IPS-15b (cell line): ENCODE results near the gene RHOB.

Source experiments
- H3K27me3 ChIP-seq: one replicate; pipeline ENCODE4 v1.6.1; 2013; ENCODE audit warnings: low read length; ENCODE audit not compliant: control insufficient read depth, insufficient read depth
- H3K36me3 ChIP-seq: one replicate; pipeline ENCODE4 v1.6.1; 2013; ENCODE audit warnings: low read length; ENCODE audit not compliant: control insufficient read depth, insufficient read depth
- H3K4me1 ChIP-seq: one replicate; pipeline ENCODE4 v1.6.1; 2013; ENCODE audit warnings: mild to moderate bottlenecking, low read length; ENCODE audit not compliant: control insufficient read depth, insufficient read depth
- H3K4me3 ChIP-seq: one replicate; pipeline ENCODE4 v1.5.1; 2013; ENCODE audit warnings: low read depth, low read length
- H3K9ac ChIP-seq: one replicate; pipeline ENCODE4 v1.6.1; 2013; ENCODE audit warnings: low read depth, mild to moderate bottlenecking, low read length
- H3K9me3 ChIP-seq: one replicate; pipeline ENCODE4 v1.6.1; 2013; ENCODE audit warnings: mild to moderate bottlenecking, low read length; ENCODE audit not compliant: control insufficient read depth, insufficient read depth

The RHOB gene

DNA sequence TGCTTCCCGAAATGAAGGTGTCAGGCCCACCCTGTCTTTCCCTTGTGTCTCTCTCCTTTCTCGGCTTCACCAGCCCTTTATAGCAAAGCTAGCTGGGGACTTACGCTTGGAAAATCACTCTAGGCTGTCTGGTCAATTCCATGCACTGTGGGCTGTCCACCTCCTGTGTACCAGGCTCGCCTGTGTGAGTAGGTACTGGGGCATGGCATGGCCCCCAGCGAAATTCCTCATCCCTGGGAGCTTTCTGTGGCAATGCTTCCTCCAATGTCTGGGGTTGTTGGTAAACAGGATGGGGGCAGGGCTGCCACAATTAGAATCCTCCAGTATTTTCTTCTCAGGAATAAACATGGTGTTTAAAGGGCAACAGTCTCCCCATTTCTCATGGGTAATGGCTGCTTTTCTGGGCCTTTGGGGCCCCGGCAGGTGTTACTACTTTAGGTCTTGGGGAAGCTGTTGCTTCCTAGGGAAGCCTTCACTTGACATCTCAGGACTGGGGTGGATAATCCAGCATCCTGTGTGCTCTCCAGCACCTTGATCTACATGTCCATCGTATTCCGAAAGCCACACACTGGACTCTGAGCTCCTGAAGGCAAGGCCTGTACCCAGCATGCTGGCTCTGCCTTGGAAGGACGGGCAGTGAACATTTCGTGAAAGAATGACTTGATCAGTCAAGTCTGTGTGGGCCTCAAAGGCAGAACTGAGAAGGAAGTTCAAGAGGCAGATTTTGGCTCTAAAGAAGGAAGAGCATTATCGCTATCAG is 21.1 kb downstream of the RHOB start:
- H3K4me3 ChIP-seq = no peak overlapping the region
- no peak overlapping the region for H3K9ac ChIP-seq
- no peaks in the 10 kb centered on the region for H3K36me3 ChIP-seq
- H3K27me3 ChIP-seq = peaks cover 2% of the 10 kb centered on the region
- H3K4me1 ChIP-seq = no peaks in the 10 kb centered on the region
- no peaks in the 10 kb centered on the region for H3K9me3 ChIP-seq

DNA sequence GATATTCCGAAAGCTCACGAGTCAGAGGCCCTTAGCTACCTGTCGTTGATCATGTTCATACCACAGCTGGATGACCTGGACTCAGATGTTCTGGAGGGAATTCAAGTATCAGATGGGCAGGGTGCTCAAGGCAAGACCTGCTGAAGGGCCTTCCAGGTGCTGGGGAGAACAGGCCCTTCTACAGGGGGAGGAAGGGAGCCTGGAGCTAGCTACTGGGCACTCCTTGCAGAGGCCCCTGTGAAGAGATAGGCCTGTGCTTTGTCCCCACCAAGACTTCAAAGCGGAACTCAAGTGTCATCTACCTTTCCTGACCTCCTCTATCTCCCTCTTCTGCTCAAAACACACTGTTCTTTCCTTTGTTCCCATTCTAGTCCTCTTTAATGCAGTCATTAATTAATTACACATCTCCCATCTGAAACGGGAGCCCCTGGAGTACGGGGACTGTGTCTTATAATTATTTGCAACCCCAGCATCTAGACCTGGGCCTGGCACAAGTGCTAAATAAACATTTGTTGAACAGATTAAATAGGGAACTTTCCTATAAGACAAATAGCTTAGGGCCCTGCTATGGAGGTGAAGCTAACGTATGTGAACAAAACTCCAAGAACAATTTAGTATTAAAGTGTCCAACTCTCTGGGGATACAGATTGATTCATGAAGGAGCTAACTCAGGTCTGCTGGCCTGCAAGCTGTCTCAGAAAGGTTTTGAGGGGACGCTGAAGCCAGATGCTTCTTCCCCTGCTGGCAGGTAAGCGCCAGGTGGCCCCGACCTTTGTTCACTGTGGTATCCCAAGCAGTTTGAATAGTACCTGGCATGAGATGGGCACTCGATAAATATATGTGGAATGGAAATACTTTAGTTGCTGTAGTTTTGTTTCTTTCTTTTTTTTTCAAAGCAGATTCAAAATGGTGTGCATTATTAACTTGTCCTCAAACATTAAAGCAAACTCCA is 22.0 kb downstream of the RHOB start:
- Histone ChIP-seq H3K4me3 (no peak overlapping the region), H3K9ac (no peak overlapping the region), H3K9me3 (no peaks in the 10 kb centered on the region), H3K27me3 (peaks cover 2% of the 10 kb centered on the region), H3K4me1 (no peaks in the 10 kb centered on the region), H3K36me3 (no peaks in the 10 kb centered on the region)

DNA sequence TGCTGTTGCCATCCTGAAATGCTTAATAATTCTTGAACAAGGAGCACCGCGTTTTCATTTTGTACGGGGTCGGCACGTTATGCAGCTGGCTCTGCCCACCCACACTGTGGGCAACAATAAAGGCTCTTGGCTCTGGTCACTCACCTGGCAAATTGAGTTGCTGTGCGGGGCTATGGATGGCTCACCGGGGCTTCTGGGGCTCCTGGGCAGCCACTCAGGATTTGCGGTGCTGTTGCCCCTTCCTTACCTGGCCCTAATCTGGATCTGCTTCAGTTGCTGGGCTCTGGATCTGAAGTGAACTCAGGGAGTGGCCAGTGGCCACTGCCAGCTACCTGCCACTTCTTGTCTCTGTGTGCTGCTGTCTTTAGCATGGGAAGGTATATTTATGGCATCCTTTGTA is 22.7 kb downstream of the RHOB start:
- Histone ChIP-seq H3K9me3 (no peaks in the 10 kb centered on the region), H3K27me3 (peaks cover 2% of the 10 kb centered on the region), H3K4me3 (no peak overlapping the region), H3K36me3 (no peaks in the 10 kb centered on the region), H3K9ac (no peak overlapping the region), H3K4me1 (no peaks in the 10 kb centered on the region)

DNA sequence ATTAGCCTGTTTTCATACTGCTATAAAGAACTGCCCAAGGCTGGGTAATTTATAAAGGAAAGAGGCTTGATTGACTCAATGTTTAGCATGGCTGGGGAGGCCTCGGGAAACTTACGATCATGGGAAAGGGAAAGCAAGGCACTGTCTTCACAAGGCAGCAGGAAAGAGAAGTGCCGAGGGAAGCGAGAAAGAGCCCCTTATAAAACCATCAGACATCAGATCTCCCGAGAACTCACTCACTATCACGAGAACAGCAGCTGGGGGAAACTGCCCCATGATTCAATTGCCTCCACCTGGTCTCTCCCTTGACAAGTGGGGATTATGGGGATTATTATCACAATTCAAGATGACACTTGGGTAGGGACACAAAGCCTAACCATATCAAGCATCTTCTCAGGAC is 23.3 kb downstream of the RHOB start:
- Histone ChIP-seq H3K4me1 (no peaks in the 10 kb centered on the region), H3K9ac (no peak overlapping the region), H3K36me3 (no peaks in the 10 kb centered on the region), H3K27me3 (peaks cover 2% of the 10 kb centered on the region), H3K9me3 (no peaks in the 10 kb centered on the region), H3K4me3 (no peak overlapping the region)

DNA sequence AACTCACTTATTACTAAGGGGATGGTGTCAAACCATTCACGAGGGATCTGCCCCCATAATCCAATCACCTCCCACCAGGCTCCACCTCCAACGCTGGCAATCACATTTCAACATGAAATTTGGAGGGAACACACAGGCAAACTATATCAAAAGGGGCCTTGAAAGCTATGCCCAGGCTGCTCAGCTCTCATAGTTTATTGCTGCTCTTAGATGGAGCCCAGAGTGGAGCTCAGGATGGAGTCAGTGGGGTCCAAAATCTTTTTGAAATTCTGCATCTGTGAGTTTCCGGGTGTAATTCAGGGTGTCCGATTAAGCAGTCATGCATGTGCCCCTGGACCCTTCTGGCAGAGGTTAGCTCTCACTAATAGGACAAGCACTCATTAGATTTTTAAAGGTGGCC is 24.3 kb downstream of the RHOB start:
- Histone ChIP-seq H3K36me3 (no peaks in the 10 kb centered on the region), H3K9ac (no peak overlapping the region), H3K4me3 (no peak overlapping the region), H3K27me3 (peaks cover 2% of the 10 kb centered on the region), H3K9me3 (no peaks in the 10 kb centered on the region), H3K4me1 (no peaks in the 10 kb centered on the region)

DNA sequence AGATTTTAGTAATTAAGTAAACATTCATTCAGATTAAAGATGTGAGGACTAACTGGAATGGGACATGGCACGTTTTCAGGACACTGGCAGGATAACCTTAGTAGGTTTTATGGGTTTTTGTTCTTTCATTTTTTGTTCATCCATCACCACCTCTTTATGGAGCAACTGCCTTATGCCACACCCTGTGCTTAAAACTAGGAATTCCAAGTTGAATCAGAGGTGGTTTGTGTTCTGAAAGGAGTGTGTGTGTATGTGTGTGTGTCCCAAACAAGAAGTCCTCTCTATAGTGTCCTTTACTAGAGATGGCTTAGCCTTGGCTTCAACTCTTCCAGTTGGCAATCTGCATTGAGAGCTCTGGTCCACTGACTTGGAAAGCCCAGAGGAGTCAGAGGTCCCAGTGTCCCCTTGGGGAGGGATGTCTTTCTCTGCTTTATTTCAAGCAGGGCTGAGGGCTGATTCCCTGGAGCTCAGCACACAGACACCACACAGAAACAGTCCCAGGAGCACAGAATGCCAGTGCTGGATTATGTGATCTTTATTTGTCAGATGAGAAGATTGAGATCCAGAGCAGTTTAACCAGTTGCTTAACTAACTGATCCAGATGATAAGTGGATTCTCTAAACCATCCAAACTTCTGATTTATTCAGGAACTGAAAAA is 25.2 kb downstream of the RHOB start:
- no peaks in the 10 kb centered on the region for H3K36me3 ChIP-seq
- H3K9me3 ChIP-seq = no peaks in the 10 kb centered on the region
- no peaks in the 10 kb centered on the region for H3K4me1 ChIP-seq
- H3K27me3 ChIP-seq = peaks cover 2% of the 10 kb centered on the region
- H3K4me3 ChIP-seq = no peak overlapping the region
- no peak overlapping the region for H3K9ac ChIP-seq

DNA sequence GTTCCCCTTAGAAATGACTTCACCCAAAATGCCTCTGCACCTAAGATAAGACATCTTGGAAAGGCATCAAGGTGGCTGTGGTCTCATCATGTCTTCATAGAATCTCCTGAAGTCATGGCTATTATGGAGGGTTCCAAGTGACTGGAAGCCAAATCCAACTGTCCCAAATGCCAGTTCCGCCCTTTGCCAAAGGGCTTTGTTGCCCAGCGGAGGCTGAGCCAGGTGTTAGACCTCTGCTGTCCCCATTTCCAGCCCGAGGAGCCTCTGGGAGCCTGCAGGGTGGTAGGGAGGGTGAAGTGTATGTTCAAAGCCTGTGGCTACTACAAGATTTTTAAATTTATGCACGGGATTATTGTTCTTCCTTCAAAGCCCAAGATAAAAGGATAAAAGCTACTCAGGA is 25.7 kb downstream of the RHOB start:
- no peak overlapping the region for H3K4me3 ChIP-seq
- H3K4me1 ChIP-seq = no peaks in the 10 kb centered on the region
- no peaks in the 10 kb centered on the region for H3K36me3 ChIP-seq
- no peak overlapping the region for H3K9ac ChIP-seq
- peaks cover 2% of the 10 kb centered on the region for H3K27me3 ChIP-seq
- no peaks in the 10 kb centered on the region for H3K9me3 ChIP-seq

DNA sequence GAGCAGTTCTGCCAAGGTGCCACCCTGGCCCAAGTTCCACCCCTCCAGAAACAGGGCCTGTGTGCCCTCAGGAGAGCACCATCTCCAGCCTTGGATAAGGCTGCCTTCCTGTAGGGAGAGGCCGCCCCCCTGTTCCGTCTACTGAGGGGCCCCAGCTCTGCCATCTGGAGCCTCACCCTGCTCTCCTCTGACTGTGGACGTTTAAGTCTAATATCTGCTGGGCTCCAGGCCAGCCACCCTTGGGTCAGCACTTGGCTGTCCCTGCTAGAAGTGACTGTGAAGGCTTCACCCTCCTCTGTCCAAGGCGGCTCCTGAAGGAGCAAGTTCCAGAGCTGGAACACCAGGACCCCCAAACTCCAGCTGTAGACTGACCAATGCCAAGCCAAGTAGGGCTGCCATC is 26.3 kb downstream of the RHOB start:
- Histone ChIP-seq H3K9me3 (no peaks in the 10 kb centered on the region), H3K4me3 (no peak overlapping the region), H3K4me1 (no peaks in the 10 kb centered on the region), H3K36me3 (no peaks in the 10 kb centered on the region), H3K9ac (no peak overlapping the region), H3K27me3 (peaks cover 2% of the 10 kb centered on the region)

DNA sequence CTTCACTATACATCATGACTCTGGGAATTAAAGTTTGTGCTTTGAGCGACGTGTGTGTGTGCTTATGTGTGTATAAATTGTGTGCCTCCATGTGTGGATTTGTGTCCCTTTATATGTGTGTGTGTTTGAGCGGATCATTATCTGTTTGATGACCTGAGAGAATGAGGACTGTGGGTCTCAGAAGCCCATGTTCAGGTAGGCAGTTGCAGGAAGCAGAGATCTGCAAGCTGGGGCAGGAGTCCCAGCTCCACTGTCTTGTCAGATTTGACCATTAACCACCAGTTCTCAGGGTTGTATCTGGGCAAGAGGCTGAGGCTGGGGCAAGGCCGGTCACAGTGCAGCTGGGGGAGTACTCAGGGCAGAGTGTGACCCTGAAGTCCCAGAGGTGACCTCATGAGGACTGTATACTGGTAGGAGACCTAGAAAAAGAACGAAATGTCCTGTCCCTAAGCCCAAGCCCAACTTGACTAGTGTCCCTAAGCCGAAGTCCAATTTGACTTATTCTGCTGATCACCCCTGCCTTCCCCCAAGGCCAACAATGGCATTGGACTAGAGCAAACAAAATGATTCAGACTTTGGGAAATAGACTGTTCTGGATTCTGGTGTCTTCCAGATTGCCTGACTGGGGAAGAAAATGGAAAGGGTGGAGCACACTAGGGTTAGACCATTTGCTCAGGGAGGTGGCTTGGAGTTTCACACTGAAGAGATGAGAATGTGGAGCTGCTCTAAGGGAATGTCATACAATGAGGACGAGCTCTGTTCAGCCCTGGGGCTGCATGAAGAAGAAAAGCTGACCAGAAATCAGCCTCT is 28.1 kb downstream of the RHOB start:
- Histone ChIP-seq H3K9ac (no peak overlapping the region), H3K9me3 (no peaks in the 10 kb centered on the region), H3K27me3 (no peaks in the 10 kb centered on the region), H3K4me1 (no peaks in the 10 kb centered on the region), H3K4me3 (no peak overlapping the region), H3K36me3 (no peaks in the 10 kb centered on the region)

DNA sequence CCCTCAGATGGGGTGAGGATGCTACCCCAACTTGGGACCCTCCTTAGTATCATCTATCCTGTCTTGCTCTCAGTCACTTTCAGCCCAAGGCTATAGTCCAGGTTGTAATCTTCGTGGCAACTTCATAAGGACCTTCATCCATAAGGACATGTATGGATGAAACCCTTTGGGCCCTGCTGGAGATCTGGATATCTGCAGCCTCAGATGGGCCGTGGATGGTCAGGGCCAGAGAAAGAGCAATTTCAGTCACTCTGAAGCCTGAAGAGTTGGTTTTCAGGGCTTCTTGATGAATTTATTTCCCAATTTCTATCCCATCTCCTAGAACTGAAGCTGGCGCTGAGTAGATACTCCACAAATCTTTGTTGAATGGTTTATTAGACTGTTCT is 28.7 kb downstream of the RHOB start:
- H3K9ac ChIP-seq = no peak overlapping the region
- no peaks in the 10 kb centered on the region for H3K9me3 ChIP-seq
- H3K36me3 ChIP-seq = no peaks in the 10 kb centered on the region
- no peak overlapping the region for H3K4me3 ChIP-seq
- H3K4me1 ChIP-seq = no peaks in the 10 kb centered on the region
- H3K27me3 ChIP-seq = no peaks in the 10 kb centered on the region

DNA sequence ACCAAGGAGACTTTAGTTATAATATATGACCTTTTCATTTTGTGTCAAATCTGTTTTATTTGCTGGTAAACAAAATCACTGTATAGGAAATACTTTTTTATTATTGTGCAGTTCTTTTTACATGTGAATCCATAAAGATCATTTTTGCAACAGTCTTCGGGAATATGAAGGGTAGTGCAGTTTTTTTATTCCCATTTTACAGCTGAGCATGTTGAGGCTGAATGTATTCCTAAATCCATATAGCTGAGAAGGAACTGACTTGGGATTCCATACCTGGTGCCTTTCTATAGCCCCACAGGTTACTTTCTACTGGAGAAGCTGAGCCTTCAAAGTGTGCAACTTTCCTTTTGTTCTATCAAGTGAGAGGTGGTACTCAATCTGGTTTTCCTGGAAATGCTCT is 29.6 kb downstream of the RHOB start:
- Histone ChIP-seq H3K4me1 (no peaks in the 10 kb centered on the region), H3K27me3 (no peaks in the 10 kb centered on the region), H3K36me3 (no peaks in the 10 kb centered on the region), H3K9me3 (no peaks in the 10 kb centered on the region), H3K4me3 (no peak overlapping the region), H3K9ac (no peak overlapping the region)
